GM23338 (cell line): ENCODE data around the gene PAQR5. TPM values are rescaled to one million over a fixed set of nuclear protein-coding genes. Genes with fewer than 3 reads are reported as not detected.

ENCODE experiments used
- ATAC-seq: fragments of 200-7000 bp; cut with Tn5 transposase; 3 replicates; pipeline ENCODE4 v1.9.1; 2020
- DNase-seq: peaks from one replicate; pipeline ENCODE4 v3.0.0-alpha.2; 2015; ENCODE audit warnings: low spot score
- H2AFZ ChIP-seq: fragments of 200-600 bp; sonication (generic); 2 replicates; pipeline ENCODE4 v1.8.0; 2016; ENCODE audit warnings: antibody characterized with exemption, mild to moderate bottlenecking, moderate library complexity
- H3F3A ChIP-seq: fragments of 200-600 bp; sonication (generic); replicated peaks from 2 replicates; pipeline ENCODE4 v1.8.0; 2017; ENCODE audit warnings: antibody characterized with exemption, mixed run types, low read depth
- H3K27ac ChIP-seq: fragments of 200-600 bp; sonication (generic); 2 replicates; pipeline ENCODE4 v1.6.1; 2016; ENCODE audit warnings: low read depth
- H3K27me3 ChIP-seq: fragments of 200-600 bp; sonication (generic); 2 replicates; pipeline ENCODE4 v1.8.0; 2016; ENCODE audit warnings: mild to moderate bottlenecking, mixed run types, moderate library complexity; ENCODE audit not compliant: insufficient read depth
- H3K36me3 ChIP-seq: fragments of 200-600 bp; sonication (generic); 2 replicates; pipeline ENCODE4 v1.8.0; 2016; ENCODE audit warnings: mild to moderate bottlenecking; ENCODE audit not compliant: insufficient read depth
- H3K4me1 ChIP-seq: fragments of 200-600 bp; sonication (generic); 2 replicates; pipeline ENCODE4 v1.8.0; 2016; ENCODE audit warnings: mild to moderate bottlenecking, moderate library complexity; ENCODE audit not compliant: insufficient read depth
- H3K4me2 ChIP-seq: fragments of 200-600 bp; sonication (generic); 2 replicates; pipeline ENCODE4 v1.7.1; 2017; ENCODE audit warnings: mixed run types
- H3K4me3 ChIP-seq: fragments of 200-600 bp; sonication (generic); 2 replicates; pipeline ENCODE4 v1.6.1; 2016; ENCODE audit warnings: mixed run types
- H3K79me2 ChIP-seq: fragments of 200-600 bp; sonication (generic); replicated peaks from 2 replicates; pipeline ENCODE4 v1.8.0; 2017; ENCODE audit warnings: mild to moderate bottlenecking; ENCODE audit not compliant: insufficient read depth
- H3K9me2 ChIP-seq: fragments of 200-600 bp; sonication (generic); 2 replicates; pipeline ENCODE4 v1.8.0; 2017; ENCODE audit not compliant: insufficient read depth
- H4K20me1 ChIP-seq: fragments of 200-600 bp; sonication (generic); replicated peaks from 2 replicates; pipeline ENCODE4 v1.8.0; 2017; ENCODE audit warnings: mild to moderate bottlenecking; ENCODE audit not compliant: insufficient read depth
- H3K27ac Mint-ChIP-seq: 2 replicates; pipeline ENCODE4 v1.8.0; 2020; ENCODE audit warnings: inconsistent platforms, mild to moderate bottlenecking, moderate library complexity, mixed read lengths
- H3K27me3 Mint-ChIP-seq: 3 replicates; pipeline ENCODE4 v1.8.0; 2022; ENCODE audit warnings: low read depth, mild to moderate bottlenecking, moderate library complexity, mixed read lengths, inconsistent platforms; ENCODE audit not compliant: insufficient read depth, poor library complexity
- H3K36me3 Mint-ChIP-seq: 3 replicates; pipeline ENCODE4 v1.8.0; 2021; ENCODE audit warnings: low read depth, mild to moderate bottlenecking, inconsistent platforms, moderate library complexity, mixed read lengths
- H3K4me1 Mint-ChIP-seq: 3 replicates; pipeline ENCODE4 v1.8.0; 2020; ENCODE audit warnings: mild to moderate bottlenecking, inconsistent platforms, mixed read lengths
- H3K4me3 Mint-ChIP-seq: 3 replicates; pipeline ENCODE4 v1.8.0; 2021; ENCODE audit warnings: moderate library complexity, mild to moderate bottlenecking, inconsistent platforms, mixed read lengths
- H3K9me3 Mint-ChIP-seq: 3 replicates; pipeline ENCODE4 v1.8.0; 2020; ENCODE audit warnings: moderate library complexity, mild to moderate bottlenecking, inconsistent platforms, mixed read lengths
- EZH2 ChIP-seq: fragments of 200-600 bp; sonication (generic); IDR thresholded peaks from one replicate; pipeline ENCODE4 v1.8.0; 2017; ENCODE audit warnings: antibody characterized with exemption, mild to moderate bottlenecking, low read depth; ENCODE audit not compliant: unreplicated experiment
- EZH2phosphoT487 ChIP-seq: fragments of 200-600 bp; sonication (generic); IDR thresholded peaks from one replicate; pipeline ENCODE4 v1.8.1; 2018; ENCODE audit warnings: antibody characterized with exemption; ENCODE audit not compliant: unreplicated experiment
- JUNB ChIP-seq: IDR thresholded peaks from one replicate; pipeline ENCODE4 v1.6.1; 2016; ENCODE audit warnings: antibody characterized with exemption; ENCODE audit not compliant: unreplicated experiment
- NANOG ChIP-seq: IDR thresholded peaks from 2 replicates; pipeline ENCODE4 v1.6.1; 2016; ENCODE audit warnings: antibody characterized with exemption, borderline replicate concordance
- POLR2AphosphoS5 ChIP-seq: IDR thresholded peaks from 2 replicates; pipeline ENCODE4 v1.6.1; 2016; ENCODE audit warnings: antibody characterized with exemption, low read depth
- REST ChIP-seq: IDR thresholded peaks from one replicate; pipeline ENCODE4 v1.6.1; 2018; ENCODE audit warnings: antibody characterized with exemption; ENCODE audit not compliant: unreplicated experiment
- ZNF114 ChIP-seq: fragments of 250-450 bp; sonication (Bioruptor Pico); IDR thresholded peaks from 2 replicates; pipeline ENCODE4 v1.5.0; 2020; ENCODE audit warnings: mild to moderate bottlenecking, moderate library complexity
- ZNF331 ChIP-seq: fragments of 250-450 bp; sonication (Bioruptor Pico); IDR thresholded peaks from 2 replicates; pipeline ENCODE4 v1.5.0; 2020; ENCODE audit warnings: low read depth, mild to moderate bottlenecking, moderate library complexity
- polyA plus RNA-seq: library from polyadenylated mRNA; unstranded; fragments of >200 nt; fragmentation: Nextera tagmentation; extraction: Ambion mirVana; gene quantifications from 2 replicates; pipeline ENCODE4 v1.2.1, GENCODE V29; 2016
- total RNA-seq: library from RNA; depleted of rRNA; stranded (reverse); fragments of >200 nt; shearing (Covaris generic); gene quantifications from 2 replicates; pipeline ENCODE4 v1.2.3, GENCODE V29; 2014
- TF ChIP-seq, protein P1 (sequence below), 2 experiments: fragments of 200-600 bp in 1 of 2; sonication (generic) in 1 of 2; conservative IDR thresholded peaks; 2 replicates each; pipeline versions ENCODE4 v1.5.1 to v1.6.1; 2016 to 2017; ENCODE audit warnings: antibody characterized with exemption in 2 of 2, low read depth in 2 of 2, mild to moderate bottlenecking in 2 of 2, moderate library complexity in 1 of 2
- TF ChIP-seq, protein P2 (sequence below): IDR thresholded peaks from 2 replicates; pipeline ENCODE4 v1.6.1; 2016; ENCODE audit warnings: antibody characterized with exemption

PAQR5 gene
- total and polyA plus RNA-seq, 2 experiments from 2014 or later: 8.7 to 14.5 TPM

GRCh38 chr15:69395460-69395859 is 96.7 kb downstream of the PAQR5 start:
- H3K4me1 ChIP-seq: peaks cover 12% of the 10 kb centered on the region; the same call in 1 of the 2 replicates
- H3K36me3 Mint-ChIP-seq: peaks cover 4% of the 10 kb centered on the region; the same call in 2 of the 3 replicates
- H3K4me3 Mint-ChIP-seq: no peak overlapping the region
- H3K27me3 Mint-ChIP-seq: peaks cover 15% of the 10 kb centered on the region
- H3K9me2 ChIP-seq: no peaks in the 10 kb centered on the region
- no peaks in the 10 kb centered on the region; the same call in 2 of the 3 replicates for H3K9me3 Mint-ChIP-seq
- H2AFZ ChIP-seq: no peak overlapping the region
- no peaks in the 10 kb centered on the region for H3K27me3 ChIP-seq
- no peaks in the 10 kb centered on the region for H3K79me2 ChIP-seq
- ATAC-seq (no peak), DNase-seq (no peak)
- no peak overlapping the region for H3K27ac ChIP-seq
- peaks cover 25% of the 10 kb centered on the region for H3K4me1 Mint-ChIP-seq
- no peaks in the 10 kb centered on the region for H4K20me1 ChIP-seq
- no peak overlapping the region for H3K27ac Mint-ChIP-seq
- TF ChIP-seq ZNF114 (CRISPR knock-in tag): no peak
- no peak for TF ChIP-seq POLR2AphosphoS5
- no peak for TF ChIP-seq EZH2
- no peak for TF ChIP-seq ZNF331 (CRISPR knock-in tag)
- TF ChIP-seq JUNB: no peak
- TF ChIP-seq, protein P1, sequence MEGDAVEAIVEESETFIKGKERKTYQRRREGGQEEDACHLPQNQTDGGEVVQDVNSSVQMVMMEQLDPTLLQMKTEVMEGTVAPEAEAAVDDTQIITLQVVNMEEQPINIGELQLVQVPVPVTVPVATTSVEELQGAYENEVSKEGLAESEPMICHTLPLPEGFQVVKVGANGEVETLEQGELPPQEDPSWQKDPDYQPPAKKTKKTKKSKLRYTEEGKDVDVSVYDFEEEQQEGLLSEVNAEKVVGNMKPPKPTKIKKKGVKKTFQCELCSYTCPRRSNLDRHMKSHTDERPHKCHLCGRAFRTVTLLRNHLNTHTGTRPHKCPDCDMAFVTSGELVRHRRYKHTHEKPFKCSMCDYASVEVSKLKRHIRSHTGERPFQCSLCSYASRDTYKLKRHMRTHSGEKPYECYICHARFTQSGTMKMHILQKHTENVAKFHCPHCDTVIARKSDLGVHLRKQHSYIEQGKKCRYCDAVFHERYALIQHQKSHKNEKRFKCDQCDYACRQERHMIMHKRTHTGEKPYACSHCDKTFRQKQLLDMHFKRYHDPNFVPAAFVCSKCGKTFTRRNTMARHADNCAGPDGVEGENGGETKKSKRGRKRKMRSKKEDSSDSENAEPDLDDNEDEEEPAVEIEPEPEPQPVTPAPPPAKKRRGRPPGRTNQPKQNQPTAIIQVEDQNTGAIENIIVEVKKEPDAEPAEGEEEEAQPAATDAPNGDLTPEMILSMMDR (conservative IDR thresholded peaks at IDR 0.05; ENCODE audit: low read depth in 2 of 2): no peak
- TF ChIP-seq NANOG: no peak
- TF ChIP-seq, protein P2, sequence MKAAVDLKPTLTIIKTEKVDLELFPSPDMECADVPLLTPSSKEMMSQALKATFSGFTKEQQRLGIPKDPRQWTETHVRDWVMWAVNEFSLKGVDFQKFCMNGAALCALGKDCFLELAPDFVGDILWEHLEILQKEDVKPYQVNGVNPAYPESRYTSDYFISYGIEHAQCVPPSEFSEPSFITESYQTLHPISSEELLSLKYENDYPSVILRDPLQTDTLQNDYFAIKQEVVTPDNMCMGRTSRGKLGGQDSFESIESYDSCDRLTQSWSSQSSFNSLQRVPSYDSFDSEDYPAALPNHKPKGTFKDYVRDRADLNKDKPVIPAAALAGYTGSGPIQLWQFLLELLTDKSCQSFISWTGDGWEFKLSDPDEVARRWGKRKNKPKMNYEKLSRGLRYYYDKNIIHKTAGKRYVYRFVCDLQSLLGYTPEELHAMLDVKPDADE: no peak
- TF ChIP-seq EZH2phosphoT487: no peak
- TF ChIP-seq REST: no peak
- H3F3A ChIP-seq: no peaks in the 10 kb centered on the region
- no peak overlapping the region for H3K4me3 ChIP-seq
- H3K4me2 ChIP-seq: no peak overlapping the region; the same call in 1 of the 2 replicates
- no peaks in the 10 kb centered on the region for H3K36me3 ChIP-seq
